Smooth muscle cell (in vitro differentiated cells): Measurements from ENCODE around the gene DPPA2. TPM values are rescaled to one million over a fixed set of nuclear protein-coding genes. Genes with fewer than 3 reads are reported as not detected.
"Not testable (repeated sequence)": the region's sequence is repeated elsewhere in the genome, so short reads cannot be mapped to it uniquely, and the experiment has no call there.

Experiments used
- DNase-seq: peaks from one replicate; lab custom pipeline; 2025; ENCODE audit not compliant: unreplicated experiment; lab: John Stamatoyannopoulos, UW
- H2AFZ ChIP-seq: fragments of 200-600 bp; sonication (generic); 2 replicates; pipeline ENCODE4 v1.6.0; 2016; ENCODE audit warnings: antibody characterized with exemption, low read depth, mild to moderate bottlenecking
- H3F3A ChIP-seq: fragments of 200-600 bp; sonication (generic); 2 replicates; pipeline ENCODE4 v1.6.0; 2017; ENCODE audit warnings: antibody characterized with exemption, low read depth
- H3K27ac ChIP-seq: fragments of 200-600 bp; sonication (generic); 2 replicates; pipeline ENCODE4 v1.5.1; 2016; ENCODE audit warnings: low read depth, mild to moderate bottlenecking
- H3K27me3 ChIP-seq: fragments of 200-600 bp; sonication (generic); 2 replicates; pipeline ENCODE4 v1.6.1; 2016; ENCODE audit warnings: low read depth, mild to moderate bottlenecking
- H3K36me3 ChIP-seq: fragments of 200-600 bp; sonication (generic); 2 replicates; pipeline ENCODE4 v1.5.1; 2016; ENCODE audit warnings: low read depth
- H3K4me1 ChIP-seq: fragments of 200-600 bp; sonication (generic); 2 replicates; pipeline ENCODE4 v1.5.1; 2016; ENCODE audit warnings: low read depth
- H3K4me2 ChIP-seq: fragments of 200-600 bp; sonication (generic); 2 replicates; pipeline ENCODE4 v1.6.0; 2016; ENCODE audit warnings: mild to moderate bottlenecking
- H3K4me3 ChIP-seq: fragments of 200-600 bp; sonication (generic); 2 replicates; pipeline ENCODE4 v1.5.1; 2016; ENCODE audit warnings: mild to moderate bottlenecking
- H3K79me2 ChIP-seq: fragments of 200-600 bp; sonication (generic); 2 replicates; pipeline ENCODE4 v1.6.0; 2016; ENCODE audit warnings: low read depth, mild to moderate bottlenecking
- H3K9ac ChIP-seq: fragments of 200-600 bp; sonication (generic); 2 replicates; pipeline ENCODE4 v1.6.0; 2016; ENCODE audit warnings: low read depth
- H3K9me3 ChIP-seq: fragments of 200-600 bp; sonication (generic); replicated peaks from 2 replicates; pipeline ENCODE4 v1.5.1; 2016; ENCODE audit warnings: low read depth
- H4K20me1 ChIP-seq: fragments of 200-600 bp; sonication (generic); 2 replicates; pipeline ENCODE4 v1.6.0; 2016; ENCODE audit warnings: low read depth
- CTCF ChIP-seq: fragments of 200-600 bp; sonication (generic); IDR thresholded peaks from 2 replicates; pipeline ENCODE4 v1.5.1; 2017; ENCODE audit warnings: borderline replicate concordance, mild to moderate bottlenecking, antibody characterized with exemption; ENCODE audit not compliant: insufficient read depth, poor library complexity, severe bottlenecking
- WGBS: methylation state at CpG from one replicate; pipeline ENCODE4 v1.1.7; 2016; ENCODE audit warnings: low lambda C conversion rate; 5-methylcytosine and 5-hydroxymethylcytosine counted together
- polyA plus RNA-seq: library from polyadenylated mRNA; unstranded; fragments of >200 nt; fragmentation: Nextera tagmentation; extraction: Ambion mirVana; gene quantifications from 2 replicates; pipeline ENCODE4 v1.2.1, GENCODE V29; 2016
- total RNA-seq: library from RNA; depleted of rRNA; stranded (reverse); fragments of >200 nt; gene quantifications from 2 replicates; pipeline ENCODE4 v1.2.3, GENCODE V29; 2014

Gene DPPA2
- total RNA-seq (0.27 TPM in 2 replicates), polyA plus RNA-seq (1.0 and 1.2 TPM in 2 replicates)

GRCh38 chr3:109316162-109316730 lies at the start of gene DPPA2:
DPPA2 (minus strand) TSS chr3:109316517; CDS start chr3:109314542, 1,975 bp downstream.
- Histone ChIP-seq H2AFZ (peak within 1 kb of the TSS; percentile 62), H3K27me3 (no peaks in the 10 kb centered on the region), H3F3A (no peaks in the 10 kb centered on the region), H3K79me2 (no peaks in the 10 kb centered on the region), H3K4me3 (no peak within 1 kb of the TSS), H3K36me3 (no peaks in the 10 kb centered on the region), H4K20me1 (no peaks in the 10 kb centered on the region), H3K9me3 (no peaks in the 10 kb centered on the region), H3K27ac (no peak within 1 kb of the TSS), H3K9ac (no peak within 1 kb of the TSS), H3K4me2 (no peak within 1 kb of the TSS), H3K4me1 (no peaks in the 10 kb centered on the region)
- DNase-seq = no peak
- no peak for TF ChIP-seq CTCF
- WGBS = 48% methylated on average over 21 of the region's 21 CpGs

- Histone ChIP-seq H3K27ac (no peak overlapping the region), H3K79me2 (no peaks in the 10 kb centered on the region), H3K9ac (no peak overlapping the region), H3K9me3 (no peaks in the 10 kb centered on the region), H4K20me1 (no peaks in the 10 kb centered on the region), H3K36me3 (no peaks in the 10 kb centered on the region), H2AFZ (no peak overlapping the region), H3K27me3 (no peaks in the 10 kb centered on the region), H3K4me2 (no peak overlapping the region), H3F3A (no peaks in the 10 kb centered on the region), H3K4me3 (no peak overlapping the region), H3K4me1 (no peaks in the 10 kb centered on the region)
- no peak for TF ChIP-seq CTCF
- 91% methylated on average over 6 of the region's 6 CpGs for WGBS
- DNase-seq = no peak
Observed at GRCh38 chr3:109364088-109364487, 47.8 kb upstream of the DPPA2 start.

DNA sequence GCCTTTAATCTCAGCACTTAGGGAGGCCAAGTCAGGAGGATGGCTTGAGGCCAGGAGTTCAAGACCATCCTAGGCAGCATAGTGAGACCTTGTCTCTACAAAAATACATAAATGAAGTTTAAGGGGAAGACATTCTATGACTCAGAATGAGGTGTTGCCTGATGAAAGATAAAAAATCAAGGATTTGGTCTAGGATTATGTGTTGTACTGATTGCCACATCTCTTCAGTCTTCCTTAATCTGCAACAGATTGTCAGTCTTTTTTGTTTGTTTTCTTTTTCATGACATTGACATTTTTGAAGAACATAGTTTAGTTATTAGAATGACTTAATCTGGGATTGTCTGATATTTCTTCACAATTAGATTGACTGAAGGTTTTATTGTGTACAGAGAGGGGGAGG lies 47.3 kb upstream of the DPPA2 start:
- no peaks in the 10 kb centered on the region for H3K79me2 ChIP-seq
- H3K9me3 ChIP-seq = no peaks in the 10 kb centered on the region
- H3K4me3 ChIP-seq = no peak overlapping the region
- no peak for TF ChIP-seq CTCF
- H3K27ac ChIP-seq = no peak overlapping the region
- H4K20me1 ChIP-seq = no peaks in the 10 kb centered on the region
- H3K36me3 ChIP-seq = no peaks in the 10 kb centered on the region
- no peak overlapping the region for H3K4me2 ChIP-seq
- H2AFZ ChIP-seq = no peak overlapping the region
- H3K9ac ChIP-seq = no peak overlapping the region
- no peak for DNase-seq
- H3K27me3 ChIP-seq = no peaks in the 10 kb centered on the region
- no peaks in the 10 kb centered on the region for H3F3A ChIP-seq
- H3K4me1 ChIP-seq = no peaks in the 10 kb centered on the region

GRCh38 chr3:109362823-109363222 lies 46.5 kb upstream of the DPPA2 start:
- no peak for DNase-seq
- Histone ChIP-seq H3K27me3 (no peaks in the 10 kb centered on the region), H4K20me1 (no peaks in the 10 kb centered on the region), H3K4me2 (no peak overlapping the region), H3K9me3 (no peaks in the 10 kb centered on the region), H3K27ac (no peak overlapping the region), H3K79me2 (no peaks in the 10 kb centered on the region), H2AFZ (no peak overlapping the region), H3K4me3 (no peak overlapping the region), H3K36me3 (no peaks in the 10 kb centered on the region), H3F3A (no peaks in the 10 kb centered on the region), H3K9ac (no peak overlapping the region), H3K4me1 (no peaks in the 10 kb centered on the region)
- TF ChIP-seq CTCF = no peak
- WGBS = 95% methylated on average over 4 of the region's 4 CpGs

GRCh38 chr3:109358809-109359208 lies 42.5 kb upstream of the DPPA2 start:
- 95% methylated on average over 2 of the region's 2 CpGs for WGBS
- H3K4me1 ChIP-seq = peaks cover 24% of the 10 kb centered on the region
- not testable (repeated sequence) for H3K27ac ChIP-seq, H3K4me2 ChIP-seq, H3K4me3 ChIP-seq, H3K9me3 ChIP-seq, H3K79me2 ChIP-seq, H3K27me3 ChIP-seq, H3K9ac ChIP-seq, H4K20me1 ChIP-seq, H3F3A ChIP-seq, H2AFZ ChIP-seq, H3K36me3 ChIP-seq, DNase-seq
